Epidermal melanocyte (primary cell): Measurements from ENCODE around the gene WDR62.
"Not testable (repeated sequence)": the region's sequence is repeated elsewhere in the genome, so short reads cannot be mapped to it uniquely, and the experiment has no call there.

Source experiments
- DNase-seq: peaks from one replicate; pipeline ENCODE4 v3.0.0; 2011; ENCODE audit warnings: low spot score; ENCODE audit not compliant: insufficient read length

Gene WDR62

GRCh38 chr19:36032251-36033104 lies 22.2 kb upstream of the WDR62 start, which contains the start of gene CLIP3:
TSS of gene CLIP3 (minus strand) at chr19:36032873. CDS start at chr19:36032357, 516 bp downstream.
- DNase-seq: peak; percentile 99

GRCh38 chr19:36040495-36040894 lies 14.2 kb upstream of the WDR62 start:
- DNase-seq: no peak

GRCh38 chr19:36041092-36041491 lies 13.6 kb upstream of the WDR62 start:
- not testable (repeated sequence) for DNase-seq

GRCh38 chr19:36041831-36042230 lies 12.9 kb upstream of the WDR62 start:
- DNase-seq: no peak

GRCh38 chr19:36043952-36044351 lies 10.7 kb upstream of the WDR62 start:
- no peak for DNase-seq

- no peak for DNase-seq
Observed at GRCh38 chr19:36046443-36047050, 8.2 kb upstream of the WDR62 start.

- no peak for DNase-seq
Observed at GRCh38 chr19:36047835-36048234, 6.9 kb upstream of the WDR62 start.

GRCh38 chr19:36049080-36049698 lies 5.5 kb upstream of the WDR62 start:
- no peak for DNase-seq

- no peak for DNase-seq
Observed at GRCh38 chr19:36051236-36051635, 3.5 kb upstream of the WDR62 start.

GRCh38 chr19:36051637-36052036 lies 3.1 kb upstream of the WDR62 start:
- DNase-seq: no peak

- DNase-seq: peak; percentile 97
Observed at GRCh38 chr19:36054119-36054732, 471 bp upstream of the WDR62 start, which contains the start of gene THAP8. TSS of gene THAP8 (minus strand) at chr19:36054285. CDS start at chr19:36054217, 68 bp downstream.

GRCh38 chr19:36058481-36059179 lies 3.9 kb downstream of the WDR62 start:
- DNase-seq: no peak

- no peak for DNase-seq
Observed at GRCh38 chr19:36059180-36059910, 4.6 kb downstream of the WDR62 start.

- DNase-seq: peak; percentile 78
Observed at GRCh38 chr19:36060430-36060829, 5.7 kb downstream of the WDR62 start.

GRCh38 chr19:36061367-36061766 lies 6.7 kb downstream of the WDR62 start:
- no peak for DNase-seq

- DNase-seq: no peak
Observed at GRCh38 chr19:36064826-36065225, 10.1 kb downstream of the WDR62 start.

GRCh38 chr19:36067681-36068080 lies 13.0 kb downstream of the WDR62 start:
- no peak for DNase-seq

- DNase-seq: not testable (repeated sequence)
Observed at GRCh38 chr19:36068810-36069499, 14.3 kb downstream of the WDR62 start.

- no peak for DNase-seq
Observed at GRCh38 chr19:36072081-36072480, 17.4 kb downstream of the WDR62 start.
